Measurements from ENCODE around the gene AKAP6. TPM values are rescaled to one million over a fixed set of nuclear protein-coding genes. Genes with fewer than 3 reads are reported as not detected.

The AKAP6 gene
- total RNA-seq, 1 experiment from 2014 or later = 1.1 TPM

- Histone ChIP-seq H4K91ac (ENCODE audit: insufficient read length, low read depth, low read length) (no peak overlapping the region), H3K23ac (ENCODE audit: insufficient read length, low read depth, low read length) (no peak overlapping the region), H4K20me1 (ENCODE audit: control insufficient read depth, insufficient read depth, insufficient read length) (no peaks in the 10 kb centered on the region), H2BK20ac (ENCODE audit: low read depth, low read length, poor library complexity, severe bottlenecking) (no peak overlapping the region), H2BK5ac (ENCODE audit: insufficient read length, low read length) (no peak overlapping the region), H3K79me1 (ENCODE audit: insufficient read depth, low read depth, low read length, poor library complexity, severe bottlenecking) (no peaks in the 10 kb centered on the region), H3K9ac (ENCODE audit: extremely low read depth, insufficient read length, low read length) (no peak overlapping the region), H3K18ac (ENCODE audit: insufficient read length, low read depth, low read length) (no peak overlapping the region), H3K23me2 (ENCODE audit: insufficient read length, low read depth, low read length, poor library complexity, severe bottlenecking) (no peaks in the 10 kb centered on the region), H3K56ac (ENCODE audit: insufficient read length, low read depth, low read length) (no peak overlapping the region), H3K79me2 (ENCODE audit: insufficient read depth, low read length) (no peaks in the 10 kb centered on the region), H3K4ac (ENCODE audit: low read depth, low read length) (no peak overlapping the region), H3K4me1 (ENCODE audit: insufficient read depth, low read length) (no peaks in the 10 kb centered on the region; the same call in 1 of the 2 replicates), H3K27ac (ENCODE audit: insufficient read length, low read depth, low read length) (no peak overlapping the region), H3K4me2 (ENCODE audit: insufficient read depth, insufficient read length, low read length) (no peak overlapping the region), H2BK12ac (ENCODE audit: insufficient read length, low read depth, low read length) (no peak overlapping the region), H2BK15ac (ENCODE audit: low read depth, low read length) (no peak overlapping the region), H3K14ac (ENCODE audit: insufficient read depth, low read length) (no peak overlapping the region), H3T11ph (ENCODE audit: low read length) (no peak overlapping the region), H4K5ac (ENCODE audit: insufficient read length, low read depth, low read length) (no peak overlapping the region), H2AK5ac (ENCODE audit: insufficient read length, low read length) (no peak overlapping the region), H3K9me3 (ENCODE audit: control insufficient read depth, low read depth, low read length) (no peaks in the 10 kb centered on the region), H2AFZ (ENCODE audit: low read length) (no peak overlapping the region), H4K8ac (replicated peaks; ENCODE audit: insufficient read length, low read depth, low read length) (no peak overlapping the region), H3K27me3 (ENCODE audit: insufficient read depth, low read length) (no peaks in the 10 kb centered on the region), H2BK120ac (ENCODE audit: low read depth, low read length, poor library complexity, severe bottlenecking) (no peak overlapping the region)
- H3K36me3 Mint-ChIP-seq (ENCODE audit: insufficient read depth in 1 of 3, low read depth in 3 of 3) = no peaks in the 10 kb centered on the region
- no peak overlapping the region for H3K27ac Mint-ChIP-seq
- no peak for DNase-seq
- WGBS (ENCODE audit: extremely low coverage, insufficient read length, low lambda C conversion rate) = no CpG with 5 or more reads among the region's 6 CpGs
- H3K27me3 Mint-ChIP-seq (ENCODE audit: low read depth) = no peaks in the 10 kb centered on the region
- H3K9me3 Mint-ChIP-seq = no peaks in the 10 kb centered on the region; a peak in 1 of 5 replicates
- H3K4me1 Mint-ChIP-seq = peaks cover 10 to 11% of the 10 kb centered on the region in 2 experiments
- TF ChIP-seq, protein P1, sequence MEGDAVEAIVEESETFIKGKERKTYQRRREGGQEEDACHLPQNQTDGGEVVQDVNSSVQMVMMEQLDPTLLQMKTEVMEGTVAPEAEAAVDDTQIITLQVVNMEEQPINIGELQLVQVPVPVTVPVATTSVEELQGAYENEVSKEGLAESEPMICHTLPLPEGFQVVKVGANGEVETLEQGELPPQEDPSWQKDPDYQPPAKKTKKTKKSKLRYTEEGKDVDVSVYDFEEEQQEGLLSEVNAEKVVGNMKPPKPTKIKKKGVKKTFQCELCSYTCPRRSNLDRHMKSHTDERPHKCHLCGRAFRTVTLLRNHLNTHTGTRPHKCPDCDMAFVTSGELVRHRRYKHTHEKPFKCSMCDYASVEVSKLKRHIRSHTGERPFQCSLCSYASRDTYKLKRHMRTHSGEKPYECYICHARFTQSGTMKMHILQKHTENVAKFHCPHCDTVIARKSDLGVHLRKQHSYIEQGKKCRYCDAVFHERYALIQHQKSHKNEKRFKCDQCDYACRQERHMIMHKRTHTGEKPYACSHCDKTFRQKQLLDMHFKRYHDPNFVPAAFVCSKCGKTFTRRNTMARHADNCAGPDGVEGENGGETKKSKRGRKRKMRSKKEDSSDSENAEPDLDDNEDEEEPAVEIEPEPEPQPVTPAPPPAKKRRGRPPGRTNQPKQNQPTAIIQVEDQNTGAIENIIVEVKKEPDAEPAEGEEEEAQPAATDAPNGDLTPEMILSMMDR (conservative IDR thresholded peaks at IDR 0.05) = no peak
- no peak overlapping the region for H3K4me3 Mint-ChIP-seq
Observed at GRCh38 chr14:32661216-32661615, 332.1 kb downstream of the AKAP6 start.

Measured in H9 (cell line).